Measurements from ENCODE around the gene ATAD3C.

DNA sequence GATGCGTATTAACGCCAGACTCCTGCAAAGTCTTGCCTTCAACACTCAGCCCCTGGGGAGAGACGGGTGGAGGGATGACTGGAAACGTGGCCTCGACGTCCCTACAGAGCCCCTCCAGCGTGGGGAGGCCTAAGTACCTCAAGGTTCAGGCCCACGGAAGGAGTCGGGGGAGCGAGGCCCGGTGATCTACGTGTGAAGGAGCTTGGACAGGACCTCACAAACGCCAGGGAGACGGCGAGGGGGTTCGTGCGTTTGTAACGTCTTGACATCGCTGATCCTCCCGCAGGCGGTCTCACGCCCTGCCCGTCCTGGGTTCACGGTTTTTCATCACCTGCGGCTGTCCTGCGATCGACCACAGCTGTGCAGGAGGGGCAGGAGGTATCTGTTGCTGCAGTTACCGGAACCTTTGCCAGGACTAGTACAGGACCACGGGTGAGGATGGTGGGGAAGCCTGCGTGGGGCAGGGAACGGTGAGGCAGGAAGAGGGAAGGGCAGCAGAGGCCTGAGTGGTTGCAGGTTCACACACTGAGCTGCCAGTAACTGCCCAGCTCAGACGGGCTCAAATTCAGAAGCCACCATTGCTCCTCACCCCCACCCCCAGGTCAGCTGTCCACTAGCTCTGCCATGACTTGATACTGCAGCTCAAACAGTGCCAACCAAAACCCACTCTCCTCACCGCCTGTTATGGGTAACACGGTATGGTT, 49.5 kb upstream of the ATAD3C start:
- TF ChIP-seq EZH2 (IDR thresholded peaks at IDR 0.05; ENCODE audit: low read length), result no peak
- TF ChIP-seq, protein P1, sequence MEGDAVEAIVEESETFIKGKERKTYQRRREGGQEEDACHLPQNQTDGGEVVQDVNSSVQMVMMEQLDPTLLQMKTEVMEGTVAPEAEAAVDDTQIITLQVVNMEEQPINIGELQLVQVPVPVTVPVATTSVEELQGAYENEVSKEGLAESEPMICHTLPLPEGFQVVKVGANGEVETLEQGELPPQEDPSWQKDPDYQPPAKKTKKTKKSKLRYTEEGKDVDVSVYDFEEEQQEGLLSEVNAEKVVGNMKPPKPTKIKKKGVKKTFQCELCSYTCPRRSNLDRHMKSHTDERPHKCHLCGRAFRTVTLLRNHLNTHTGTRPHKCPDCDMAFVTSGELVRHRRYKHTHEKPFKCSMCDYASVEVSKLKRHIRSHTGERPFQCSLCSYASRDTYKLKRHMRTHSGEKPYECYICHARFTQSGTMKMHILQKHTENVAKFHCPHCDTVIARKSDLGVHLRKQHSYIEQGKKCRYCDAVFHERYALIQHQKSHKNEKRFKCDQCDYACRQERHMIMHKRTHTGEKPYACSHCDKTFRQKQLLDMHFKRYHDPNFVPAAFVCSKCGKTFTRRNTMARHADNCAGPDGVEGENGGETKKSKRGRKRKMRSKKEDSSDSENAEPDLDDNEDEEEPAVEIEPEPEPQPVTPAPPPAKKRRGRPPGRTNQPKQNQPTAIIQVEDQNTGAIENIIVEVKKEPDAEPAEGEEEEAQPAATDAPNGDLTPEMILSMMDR (optimal IDR thresholded peaks at IDR 0.05 in 1 of 3, IDR thresholded peaks at IDR 0.05 in 1 of 3, conservative IDR thresholded peaks at IDR 0.05 in 1 of 3; ENCODE audit: extremely low read depth in 1 of 3, insufficient read depth in 2 of 3, low read length in 3 of 3), result no peak
